Measurements from ENCODE around the gene POLA2.
"Not testable (repeated sequence)": the region's sequence is repeated elsewhere in the genome, so short reads cannot be mapped to it uniquely, and the experiment has no call there.

DNA sequence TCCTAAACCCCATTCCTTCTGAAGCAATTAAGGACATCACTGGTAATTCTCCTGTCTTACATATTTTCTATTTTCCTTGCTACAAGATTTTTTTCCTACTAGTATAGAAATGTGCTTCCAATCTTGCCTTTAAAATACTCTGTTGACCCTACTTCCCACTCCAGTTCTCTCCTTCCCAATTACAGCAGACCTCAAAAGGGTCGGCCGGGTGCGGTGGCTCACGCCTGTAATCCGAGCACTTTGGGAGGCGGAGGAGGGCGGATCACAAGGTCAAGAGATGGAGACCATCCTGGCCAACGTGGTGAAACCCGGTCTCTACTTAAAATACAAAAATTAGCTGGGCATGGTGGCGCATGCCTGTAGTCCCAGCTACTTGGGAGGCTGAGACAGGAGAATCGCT is 3.0 kb downstream of the POLA2 start:
- TF ChIP-seq, protein P1, sequence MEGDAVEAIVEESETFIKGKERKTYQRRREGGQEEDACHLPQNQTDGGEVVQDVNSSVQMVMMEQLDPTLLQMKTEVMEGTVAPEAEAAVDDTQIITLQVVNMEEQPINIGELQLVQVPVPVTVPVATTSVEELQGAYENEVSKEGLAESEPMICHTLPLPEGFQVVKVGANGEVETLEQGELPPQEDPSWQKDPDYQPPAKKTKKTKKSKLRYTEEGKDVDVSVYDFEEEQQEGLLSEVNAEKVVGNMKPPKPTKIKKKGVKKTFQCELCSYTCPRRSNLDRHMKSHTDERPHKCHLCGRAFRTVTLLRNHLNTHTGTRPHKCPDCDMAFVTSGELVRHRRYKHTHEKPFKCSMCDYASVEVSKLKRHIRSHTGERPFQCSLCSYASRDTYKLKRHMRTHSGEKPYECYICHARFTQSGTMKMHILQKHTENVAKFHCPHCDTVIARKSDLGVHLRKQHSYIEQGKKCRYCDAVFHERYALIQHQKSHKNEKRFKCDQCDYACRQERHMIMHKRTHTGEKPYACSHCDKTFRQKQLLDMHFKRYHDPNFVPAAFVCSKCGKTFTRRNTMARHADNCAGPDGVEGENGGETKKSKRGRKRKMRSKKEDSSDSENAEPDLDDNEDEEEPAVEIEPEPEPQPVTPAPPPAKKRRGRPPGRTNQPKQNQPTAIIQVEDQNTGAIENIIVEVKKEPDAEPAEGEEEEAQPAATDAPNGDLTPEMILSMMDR (IDR thresholded peaks at IDR 0.05) = not testable (repeated sequence)
- TF ChIP-seq POLR2A (IDR thresholded peaks at IDR 0.05) = not testable (repeated sequence)

Measured in Peyer's patch (tissue), 4 donors.